Nephron progenitor cell (in vitro differentiated cells): ENCODE data around the gene NCBP3.
A peak's percentile ranks its signal among the peaks of the same experiment; 100 is the strongest.

Experiments used
- DNase-seq: peaks from one replicate; pipeline ENCODE4 v3.0.0; 2021
- H3K27ac Mint-ChIP-seq: 2 replicates; pipeline ENCODE4 v1.8.0; 2021; ENCODE audit warnings: mild to moderate bottlenecking, moderate library complexity, mixed read lengths
- H3K27me3 Mint-ChIP-seq: 2 replicates; pipeline ENCODE4 v1.8.0; 2021; ENCODE audit warnings: mild to moderate bottlenecking, low read depth, mixed read lengths; ENCODE audit not compliant: poor library complexity
- H3K36me3 Mint-ChIP-seq: 2 replicates; pipeline ENCODE4 v1.8.0; 2021; ENCODE audit warnings: low read depth, mixed read lengths
- H3K4me1 Mint-ChIP-seq: 2 replicates; pipeline ENCODE4 v1.8.0; 2021; ENCODE audit warnings: mixed read lengths
- H3K4me3 Mint-ChIP-seq: 2 replicates; pipeline ENCODE4 v1.8.0; 2021; ENCODE audit warnings: mild to moderate bottlenecking, moderate library complexity, mixed read lengths
- H3K9me3 Mint-ChIP-seq: 2 replicates; pipeline ENCODE4 v1.8.0; 2021; ENCODE audit warnings: mild to moderate bottlenecking, moderate library complexity, mixed read lengths
- TF ChIP-seq, protein P1 (sequence below): fragments of 200-600 bp; sonication (generic); IDR thresholded peaks from 2 replicates; pipeline ENCODE4 v1.5.0; 2021; ENCODE audit warnings: antibody characterized with exemption

Gene NCBP3

DNA sequence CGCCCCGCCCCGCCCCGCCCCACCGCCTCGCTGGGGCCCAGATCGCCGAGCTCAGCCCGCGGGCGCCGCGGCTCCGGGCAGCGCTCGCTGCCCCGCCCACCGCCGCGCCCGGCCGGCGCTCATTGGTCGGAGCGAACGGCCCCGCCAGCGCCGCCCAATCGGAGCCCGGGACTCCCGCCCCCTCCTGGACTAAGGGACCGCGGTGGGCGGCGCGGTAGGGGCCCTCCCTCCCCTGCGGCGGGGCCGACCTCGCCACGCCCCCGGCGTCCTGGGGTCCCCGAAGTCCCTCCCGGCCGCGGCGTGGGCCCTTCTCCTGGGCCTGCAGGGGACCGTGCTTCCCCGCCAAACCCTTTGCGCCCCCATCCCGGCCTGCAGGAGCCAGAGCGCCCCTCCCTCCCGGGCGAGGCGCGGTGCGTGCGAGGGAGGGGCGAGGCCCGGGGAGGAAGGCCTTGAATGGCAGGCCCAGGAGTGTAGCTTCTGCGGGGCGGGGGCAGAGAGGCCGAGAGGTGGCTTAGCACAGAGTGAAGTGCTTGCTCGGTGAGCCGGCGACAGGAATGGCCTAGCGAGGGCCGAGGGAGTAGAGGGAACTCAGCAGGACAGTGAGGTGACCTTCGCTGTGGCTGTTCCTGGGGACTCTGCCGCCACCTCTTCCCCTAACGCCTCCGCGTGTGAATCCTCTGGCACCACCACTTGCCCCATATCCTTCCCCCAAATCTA is 47.1 kb upstream of the NCBP3 start, which contains the start of gene CAMKK1:
Gene CAMKK1 (minus strand): TSS at position 51 of the 717 bp plus-strand sequence. CDS start 7,366 bp downstream, outside the sequence.
- DNase-seq = peak; percentile 92
- TF ChIP-seq, protein P1, sequence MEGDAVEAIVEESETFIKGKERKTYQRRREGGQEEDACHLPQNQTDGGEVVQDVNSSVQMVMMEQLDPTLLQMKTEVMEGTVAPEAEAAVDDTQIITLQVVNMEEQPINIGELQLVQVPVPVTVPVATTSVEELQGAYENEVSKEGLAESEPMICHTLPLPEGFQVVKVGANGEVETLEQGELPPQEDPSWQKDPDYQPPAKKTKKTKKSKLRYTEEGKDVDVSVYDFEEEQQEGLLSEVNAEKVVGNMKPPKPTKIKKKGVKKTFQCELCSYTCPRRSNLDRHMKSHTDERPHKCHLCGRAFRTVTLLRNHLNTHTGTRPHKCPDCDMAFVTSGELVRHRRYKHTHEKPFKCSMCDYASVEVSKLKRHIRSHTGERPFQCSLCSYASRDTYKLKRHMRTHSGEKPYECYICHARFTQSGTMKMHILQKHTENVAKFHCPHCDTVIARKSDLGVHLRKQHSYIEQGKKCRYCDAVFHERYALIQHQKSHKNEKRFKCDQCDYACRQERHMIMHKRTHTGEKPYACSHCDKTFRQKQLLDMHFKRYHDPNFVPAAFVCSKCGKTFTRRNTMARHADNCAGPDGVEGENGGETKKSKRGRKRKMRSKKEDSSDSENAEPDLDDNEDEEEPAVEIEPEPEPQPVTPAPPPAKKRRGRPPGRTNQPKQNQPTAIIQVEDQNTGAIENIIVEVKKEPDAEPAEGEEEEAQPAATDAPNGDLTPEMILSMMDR = no peak
- no peaks in the 10 kb centered on the region for H3K36me3 Mint-ChIP-seq
- peak within 1 kb of the TSS; percentile 78 for H3K4me3 Mint-ChIP-seq
- peaks cover 42% of the 10 kb centered on the region for H3K27me3 Mint-ChIP-seq
- H3K4me1 Mint-ChIP-seq = peaks cover 77% of the 10 kb centered on the region
- H3K9me3 Mint-ChIP-seq = no peaks in the 10 kb centered on the region
- H3K27ac Mint-ChIP-seq = no peak within 1 kb of the TSS

DNA sequence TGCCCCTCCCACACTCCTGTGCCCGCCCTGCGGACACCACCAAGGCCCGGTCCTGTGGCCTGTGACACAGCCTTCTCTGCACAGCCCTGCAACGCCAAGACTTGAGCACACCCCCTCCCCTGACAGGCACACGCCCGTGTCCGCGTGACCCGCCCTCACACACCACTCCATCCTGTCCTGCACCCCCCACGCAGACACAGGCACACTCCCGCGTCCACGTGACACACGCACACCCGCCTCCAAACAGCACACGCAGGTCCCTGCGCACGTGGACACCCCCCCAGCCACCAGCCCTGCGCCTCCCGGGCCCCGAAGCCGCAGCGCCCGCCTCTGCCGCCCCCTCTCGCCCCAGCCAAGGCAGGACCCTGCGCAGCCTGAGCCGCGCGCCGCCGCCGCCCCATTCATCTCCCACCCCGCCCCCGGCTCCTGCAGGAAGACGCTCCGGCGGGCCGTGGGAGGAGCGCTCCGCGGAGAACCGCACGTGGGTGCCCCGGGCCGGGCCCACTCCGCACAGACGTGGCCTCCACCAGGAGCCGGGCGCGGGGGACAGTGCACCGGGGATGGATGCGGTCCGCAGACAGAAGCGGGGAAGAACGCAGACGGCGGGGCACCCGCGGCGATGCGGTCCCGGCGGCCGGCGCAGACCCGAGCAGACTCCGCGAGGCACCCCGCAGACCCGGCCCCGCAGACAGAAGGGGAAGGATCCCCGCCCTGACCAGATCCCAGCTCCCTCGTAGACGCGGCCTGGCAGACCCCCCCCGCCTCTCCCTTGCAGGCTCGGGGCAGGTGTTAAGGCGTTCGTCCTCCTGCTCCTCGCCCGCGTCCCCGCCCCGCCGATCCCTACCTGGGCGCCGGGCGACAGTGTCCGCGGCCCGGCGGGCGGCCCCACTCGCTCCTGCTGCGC is 46.3 kb upstream of the NCBP3 start:
- TF ChIP-seq, protein P1 = no peak
- DNase-seq = peak; percentile 80
- Mint-ChIP-seq H3K27ac (no peak overlapping the region), H3K4me1 (peaks cover 79% of the 10 kb centered on the region), H3K27me3 (peaks cover 41% of the 10 kb centered on the region), H3K9me3 (no peaks in the 10 kb centered on the region), H3K36me3 (no peaks in the 10 kb centered on the region), H3K4me3 (peak overlapping the region; percentile 73)

DNA sequence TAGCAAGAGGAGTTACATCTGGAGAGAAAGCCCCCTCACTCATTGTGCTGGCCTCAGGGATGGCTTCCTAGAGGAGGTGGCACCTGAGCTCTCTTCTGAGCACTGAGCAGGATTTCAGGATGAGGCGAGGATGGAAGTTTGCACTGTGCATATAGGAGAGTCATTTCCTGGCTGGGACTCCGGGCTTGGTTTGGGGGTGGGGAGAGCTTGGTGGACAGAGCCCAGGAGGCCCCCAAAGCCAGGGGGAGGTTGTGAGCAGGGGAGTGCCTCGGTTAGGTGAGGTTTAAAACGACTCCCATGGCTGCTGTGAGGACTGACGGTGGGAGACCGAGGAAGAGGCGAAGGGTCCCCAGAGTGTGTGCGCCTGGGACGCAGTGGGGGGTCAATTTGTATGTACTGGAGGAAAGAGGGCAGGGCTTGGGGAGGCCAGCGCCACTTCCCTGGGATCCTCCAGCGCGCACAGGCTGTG is 45.6 kb upstream of the NCBP3 start:
- TF ChIP-seq, protein P1 = no peak
- H3K27me3 Mint-ChIP-seq = peaks cover 38% of the 10 kb centered on the region
- peak overlapping the region; percentile 73 for H3K4me3 Mint-ChIP-seq
- DNase-seq = no peak
- H3K4me1 Mint-ChIP-seq = peaks cover 79% of the 10 kb centered on the region
- H3K27ac Mint-ChIP-seq = no peak overlapping the region
- no peaks in the 10 kb centered on the region for H3K36me3 Mint-ChIP-seq
- H3K9me3 Mint-ChIP-seq = no peaks in the 10 kb centered on the region

DNA sequence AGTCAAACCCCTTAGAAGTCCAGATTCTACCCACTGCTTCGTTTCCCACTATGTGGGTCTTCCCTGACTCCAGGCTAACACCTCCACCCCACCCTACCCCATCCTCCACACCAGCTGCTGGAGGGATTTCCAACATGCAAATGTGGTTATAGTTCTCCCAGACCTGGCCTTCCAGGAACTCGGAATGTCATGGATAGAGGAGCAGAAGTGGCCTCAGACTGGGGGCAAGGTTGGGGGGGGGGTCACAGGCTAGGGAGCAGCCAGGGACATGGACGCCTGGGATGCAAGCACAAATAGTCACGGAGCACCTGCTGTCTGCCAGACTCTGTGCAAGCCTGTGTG is 44.8 kb upstream of the NCBP3 start:
- H3K27ac Mint-ChIP-seq = no peak overlapping the region
- TF ChIP-seq, protein P1 = no peak
- peak overlapping the region; percentile 73 for H3K4me3 Mint-ChIP-seq

DNA sequence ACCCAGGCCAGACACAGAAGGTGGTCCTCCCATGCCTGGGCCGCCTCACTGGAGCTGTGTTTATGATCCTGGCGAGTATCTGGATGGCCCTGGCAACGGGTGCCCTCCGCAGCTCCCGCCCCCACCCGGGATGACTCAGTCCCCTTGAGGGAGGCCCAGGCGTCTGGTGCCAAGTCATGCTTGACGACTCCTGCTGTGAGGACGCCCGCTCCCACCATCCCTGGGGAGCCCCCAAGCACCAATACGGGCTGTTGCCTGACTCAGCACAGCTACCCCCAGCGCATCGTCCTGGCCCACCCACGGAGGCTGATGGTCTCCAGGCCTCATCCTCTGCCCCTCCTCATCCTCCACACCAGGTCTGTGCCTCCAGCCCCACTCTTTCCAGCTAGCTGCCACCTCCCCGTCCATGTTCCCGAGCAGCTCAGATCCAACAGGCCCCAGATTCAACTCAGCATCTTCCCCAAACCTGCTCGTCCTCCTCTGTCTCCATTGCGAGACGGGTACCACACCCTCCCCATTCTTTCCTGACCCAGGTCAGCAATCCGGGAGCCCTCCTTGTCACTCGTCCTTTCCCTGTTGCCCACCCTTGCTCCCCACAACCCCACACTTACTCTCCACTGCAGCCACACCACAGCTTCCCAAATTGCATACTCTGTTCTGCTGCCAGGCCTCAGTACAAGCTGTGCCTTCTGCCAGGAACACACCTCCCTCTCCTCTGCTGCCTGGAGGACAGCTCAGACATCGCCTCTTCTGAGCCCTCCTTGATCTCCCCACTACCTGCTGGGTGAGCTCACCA is 44.2 kb upstream of the NCBP3 start:
- DNase-seq = peak; percentile 54
- Mint-ChIP-seq H3K27me3 (peaks cover 31% of the 10 kb centered on the region), H3K27ac (no peak overlapping the region), H3K36me3 (no peaks in the 10 kb centered on the region), H3K4me3 (no peak overlapping the region), H3K9me3 (no peaks in the 10 kb centered on the region), H3K4me1 (peaks cover 79% of the 10 kb centered on the region)
- TF ChIP-seq, protein P1 = no peak

More for the DNA sequence above, 44.8 kb upstream of the NCBP3 start:
- H3K4me1 Mint-ChIP-seq = peaks cover 80% of the 10 kb centered on the region
- no peaks in the 10 kb centered on the region for H3K9me3 Mint-ChIP-seq
- no peaks in the 10 kb centered on the region for H3K36me3 Mint-ChIP-seq
- peaks cover 32% of the 10 kb centered on the region for H3K27me3 Mint-ChIP-seq
- no peak for DNase-seq
